Thoracic aorta (tissue), 2 donors: Measurements from ENCODE around the gene TRPM3. TPM values are rescaled to one million over a fixed set of nuclear protein-coding genes. Genes with fewer than 3 reads are reported as not detected.

Experiments used
- ATAC-seq: fragments of 150-250 bp; one replicate; pipeline ENCODE4 v1.8.0; 2017; ENCODE audit warnings: low read depth; ENCODE audit not compliant: insufficient number of reproducible peaks, low FRiP score
- DNase-seq: peaks from one replicate; pipeline ENCODE4 v3.0.0-alpha.2; 2020; ENCODE audit warnings: low spot score
- H3K27ac ChIP-seq, 2 donors: fragments of 200-600 bp; sonication (generic); 1 replicate in 1 of 2; 2 replicates in 1 of 2; pipeline ENCODE4 v1.5.1; 2016; ENCODE audit warnings: mild to moderate bottlenecking in 2 of 2, moderate library complexity in 2 of 2
- H3K27me3 ChIP-seq: fragments of 200-600 bp; sonication (generic); replicated peaks from 2 replicates; pipeline ENCODE4 v1.6.0; 2016; ENCODE audit warnings: mild to moderate bottlenecking; ENCODE audit not compliant: insufficient read depth
- H3K36me3 ChIP-seq: fragments of 200-600 bp; sonication (generic); one replicate; pipeline ENCODE4 v1.5.1; 2016
- H3K4me1 ChIP-seq, 2 donors: fragments of 200-600 bp; sonication (generic); 1 replicate in 1 of 2; 2 replicates in 1 of 2; pipeline versions ENCODE4 v1.5.1 to v1.6.0; 2016; ENCODE audit warnings: low read depth in 2 of 2, mild to moderate bottlenecking in 1 of 2; ENCODE audit not compliant: control insufficient read depth in 1 of 2
- H3K4me3 ChIP-seq: fragments of 200-600 bp; sonication (generic); 2 replicates; pipeline ENCODE4 v1.5.1; 2016; ENCODE audit warnings: mild to moderate bottlenecking
- H3K9me3 ChIP-seq: fragments of 200-600 bp; sonication (generic); 2 replicates; pipeline ENCODE4 v1.5.1; 2016
- CTCF ChIP-seq: fragments of 200-600 bp; sonication (generic); IDR thresholded peaks from one replicate; pipeline ENCODE4 v1.5.1; 2019; ENCODE audit warnings: antibody characterized with exemption
- total RNA-seq, 2 donors: library from RNA; depleted of rRNA; stranded (reverse); fragments of >200 nt; gene quantifications; one replicate each; pipeline versions ENCODE4 v1.1.0 to v1.2.3, GENCODE V29; 2016

Gene TRPM3
- total RNA-seq, 2 donors from 2014 or later, result 2.1 to 5.0 TPM

- H3K27me3 ChIP-seq, result no peaks in the 10 kb centered on the region
- no peak overlapping the region for H3K4me3 ChIP-seq
- no peak for ATAC-seq
- no peaks in the 10 kb centered on the region for H3K4me1 ChIP-seq
- H3K9me3 ChIP-seq, result no peaks in the 10 kb centered on the region
- no peak for DNase-seq
- no peak overlapping the region for H3K27ac ChIP-seq
- no peaks in the 10 kb centered on the region for H3K36me3 ChIP-seq
- TF ChIP-seq CTCF, result no peak
These were observed 286.1 kb downstream of the TRPM3 start for GRCh38 chr9:70835323-70835722.

- no peak for DNase-seq
- H3K4me1 ChIP-seq, result no peaks in the 10 kb centered on the region
- H3K36me3 ChIP-seq, result no peaks in the 10 kb centered on the region
- H3K9me3 ChIP-seq, result no peaks in the 10 kb centered on the region
- no peak overlapping the region for H3K4me3 ChIP-seq
- no peaks in the 10 kb centered on the region for H3K27me3 ChIP-seq
- ATAC-seq, result no peak
- TF ChIP-seq CTCF, result no peak
- H3K27ac ChIP-seq, result no peak overlapping the region
These were observed 288.9 kb downstream of the TRPM3 start for GRCh38 chr9:70832492-70832891.

GRCh38 chr9:70830618-70831017 lies 290.8 kb downstream of the TRPM3 start:
- Histone ChIP-seq H3K4me3 (no peak overlapping the region), H3K27me3 (no peaks in the 10 kb centered on the region), H3K27ac (no peak overlapping the region)

GRCh38 chr9:70829591-70830265 lies 291.7 kb downstream of the TRPM3 start:
- no peak overlapping the region for H3K4me3 ChIP-seq
- no peak for ATAC-seq
- H3K27me3 ChIP-seq, result no peaks in the 10 kb centered on the region
- no peaks in the 10 kb centered on the region for H3K9me3 ChIP-seq
- no peak overlapping the region for H3K27ac ChIP-seq
- H3K36me3 ChIP-seq, result no peaks in the 10 kb centered on the region
- H3K4me1 ChIP-seq, result no peaks in the 10 kb centered on the region
- TF ChIP-seq CTCF, result no peak
- DNase-seq, result no peak

More at GRCh38 chr9:70830618-70831017, 290.8 kb downstream of the TRPM3 start:
- TF ChIP-seq CTCF, result no peak
- H3K9me3 ChIP-seq, result no peaks in the 10 kb centered on the region
- H3K36me3 ChIP-seq, result no peaks in the 10 kb centered on the region
- DNase-seq (no peak), ATAC-seq (no peak)
- H3K4me1 ChIP-seq, result no peaks in the 10 kb centered on the region

- no peak for TF ChIP-seq CTCF
- ATAC-seq (no peak), DNase-seq (no peak)
- H3K27ac ChIP-seq, result no peak overlapping the region
- H3K27me3 ChIP-seq, result no peaks in the 10 kb centered on the region
- H3K4me3 ChIP-seq, result no peak overlapping the region
- no peaks in the 10 kb centered on the region for H3K36me3 ChIP-seq
- H3K4me1 ChIP-seq, result no peaks in the 10 kb centered on the region
- H3K9me3 ChIP-seq, result no peaks in the 10 kb centered on the region
These were observed 294.9 kb downstream of the TRPM3 start for GRCh38 chr9:70826562-70826961.
